Measurements from ENCODE around the gene ZNF662.

GRCh38 chr3:42942693-42943092, 36.8 kb downstream of the ZNF662 start:
- TF ChIP-seq EZH2phosphoT487 (IDR thresholded peaks at IDR 0.05; ENCODE audit: insufficient read depth, low read depth) (no peak), EZH2 (IDR thresholded peaks at IDR 0.05; ENCODE audit: insufficient read depth, poor library complexity, severe bottlenecking) (no peak)
